Uterus (tissue), 4 donors: ENCODE results near the gene QSOX2. TPM values are rescaled to one million over a fixed set of nuclear protein-coding genes. Genes with fewer than 3 reads are reported as not detected.

Experiments
- DNase-seq, 2 donors: peaks; one replicate each; pipeline ENCODE4 v3.0.0-alpha.2; 2019 to 2020
- H3K27ac ChIP-seq, 2 donors: fragments of 200-600 bp; sonication (generic); 1 replicate in 1 of 2; 2 replicates in 1 of 2; pipeline ENCODE4 v1.5.1; 2016 to 2018
- H3K27me3 ChIP-seq, 2 donors: fragments of 200-600 bp; sonication (generic); one replicate each; pipeline ENCODE4 v1.5.1; 2018 to 2019; ENCODE audit warnings: control low read depth in 1 of 2
- H3K36me3 ChIP-seq, 2 donors: fragments of 200-600 bp; sonication (generic); one replicate each; pipeline ENCODE4 v1.5.1; 2019; ENCODE audit warnings: control low read depth in 1 of 2
- H3K4me1 ChIP-seq, 2 donors: fragments of 200-600 bp; sonication (generic); one replicate each; pipeline ENCODE4 v1.5.1; 2018 to 2019; ENCODE audit warnings: control low read depth in 1 of 2
- H3K4me3 ChIP-seq, 2 donors: fragments of 200-600 bp; sonication (generic); 1 replicate in 1 of 2; 2 replicates in 1 of 2; pipeline ENCODE4 v1.5.1; 2018 to 2019; ENCODE audit warnings: mild to moderate bottlenecking in 1 of 2
- H3K9me3 ChIP-seq, 2 donors: fragments of 200-600 bp; sonication (generic); one replicate each; pipeline ENCODE4 v1.5.1; 2019; ENCODE audit warnings: control low read depth in 1 of 2
- POLR2A ChIP-seq, 2 donors: fragments of 450-650 bp; IDR thresholded peaks; one replicate each; pipeline ENCODE4 v1.6.1; 2016; ENCODE audit warnings: antibody characterized with exemption in 2 of 2, mild to moderate bottlenecking in 1 of 2, moderate library complexity in 1 of 2
- intact Hi-C: fragments of 100-400 bp; cut with DNase I; formaldehyde crosslinking; loops from one replicate; pipeline ENCODE4 v1.15.1; 2023; ENCODE audit warnings: low total_unique reads
- total RNA-seq, 4 donors: library from RNA; depleted of rRNA in 3 of 4; stranded (reverse); fragments of >200 nt in 3 of 4; gene quantifications; one replicate each; pipeline versions ENCODE4 v1.1.0 to v1.2.4, GENCODE V29; 2014 to 2023
- TF ChIP-seq, protein P1 (sequence below), 4 experiments: fragments of 200-600 bp in 2 of 4; fragments of 450-650 bp in 2 of 4; sonication (generic) in 2 of 4; IDR thresholded peaks; one replicate each; pipeline ENCODE4 v1.5.1; 2016 to 2019; ENCODE audit warnings: antibody characterized with exemption in 4 of 4, mild to moderate bottlenecking in 2 of 4, moderate library complexity in 1 of 4
- donor health status: DM: yes; HTN: yes; CAD: no.

QSOX2 gene
- total RNA-seq, 4 donors from 2014 or later = 5.6 to 13.1 (median 9.2) TPM

DNA sequence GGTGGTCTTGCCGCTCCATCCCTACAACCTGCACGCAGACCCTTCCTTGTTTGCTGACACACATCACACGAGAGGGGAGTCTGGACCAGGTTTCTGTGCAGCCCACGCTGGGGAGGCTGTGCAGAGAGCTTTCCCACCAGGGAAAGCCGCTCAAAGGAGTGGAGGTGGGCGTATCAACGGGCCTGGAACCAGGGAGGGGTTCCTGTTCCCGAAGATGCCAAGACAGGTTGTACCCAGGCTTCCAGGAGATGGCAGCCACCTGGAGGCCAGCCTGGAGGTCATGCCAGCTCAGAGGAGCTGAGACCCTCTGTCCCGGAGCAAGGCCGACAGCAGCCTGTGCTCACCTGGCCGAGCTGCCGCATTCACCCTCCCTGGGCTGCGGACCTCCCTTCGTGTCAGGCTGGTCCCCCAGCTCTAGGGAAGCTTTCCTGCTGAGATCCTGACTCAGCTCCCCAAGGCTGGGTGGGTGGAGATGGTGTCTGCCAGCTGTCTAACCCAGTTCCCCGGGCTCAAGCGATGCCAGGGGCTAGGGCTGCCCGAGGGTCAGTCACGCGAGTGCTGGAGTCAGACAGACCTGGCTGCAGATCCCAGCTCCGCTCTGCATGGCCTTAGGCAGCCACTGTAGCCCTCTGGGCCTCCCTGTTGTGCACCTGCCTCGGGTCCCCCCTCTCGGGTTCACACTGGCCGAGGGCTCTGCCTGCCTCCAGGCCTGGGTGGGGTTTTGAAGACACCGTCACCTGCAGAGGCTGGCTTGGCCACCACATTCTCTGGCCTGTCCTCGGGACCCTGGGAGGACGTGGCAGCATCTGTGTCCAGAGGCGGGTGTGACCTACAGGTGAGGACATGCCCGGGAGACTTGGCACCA, 28.5 kb upstream of the QSOX2 start:
- no peaks in the 10 kb centered on the region for H3K27me3 ChIP-seq
- TF ChIP-seq POLR2A (IDR thresholded peaks at IDR 0.05) = no peak
- TF ChIP-seq, protein P1, sequence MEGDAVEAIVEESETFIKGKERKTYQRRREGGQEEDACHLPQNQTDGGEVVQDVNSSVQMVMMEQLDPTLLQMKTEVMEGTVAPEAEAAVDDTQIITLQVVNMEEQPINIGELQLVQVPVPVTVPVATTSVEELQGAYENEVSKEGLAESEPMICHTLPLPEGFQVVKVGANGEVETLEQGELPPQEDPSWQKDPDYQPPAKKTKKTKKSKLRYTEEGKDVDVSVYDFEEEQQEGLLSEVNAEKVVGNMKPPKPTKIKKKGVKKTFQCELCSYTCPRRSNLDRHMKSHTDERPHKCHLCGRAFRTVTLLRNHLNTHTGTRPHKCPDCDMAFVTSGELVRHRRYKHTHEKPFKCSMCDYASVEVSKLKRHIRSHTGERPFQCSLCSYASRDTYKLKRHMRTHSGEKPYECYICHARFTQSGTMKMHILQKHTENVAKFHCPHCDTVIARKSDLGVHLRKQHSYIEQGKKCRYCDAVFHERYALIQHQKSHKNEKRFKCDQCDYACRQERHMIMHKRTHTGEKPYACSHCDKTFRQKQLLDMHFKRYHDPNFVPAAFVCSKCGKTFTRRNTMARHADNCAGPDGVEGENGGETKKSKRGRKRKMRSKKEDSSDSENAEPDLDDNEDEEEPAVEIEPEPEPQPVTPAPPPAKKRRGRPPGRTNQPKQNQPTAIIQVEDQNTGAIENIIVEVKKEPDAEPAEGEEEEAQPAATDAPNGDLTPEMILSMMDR (IDR thresholded peaks at IDR 0.05) = no peak
- no peaks in the 10 kb centered on the region for H3K36me3 ChIP-seq
- no peak overlapping the region for H3K4me3 ChIP-seq
- intact Hi-C loops = no loop called here
- H3K9me3 ChIP-seq = no peaks in the 10 kb centered on the region
- no peak overlapping the region for H3K27ac ChIP-seq
- no peak for DNase-seq
- no peaks in the 10 kb centered on the region for H3K4me1 ChIP-seq

DNA sequence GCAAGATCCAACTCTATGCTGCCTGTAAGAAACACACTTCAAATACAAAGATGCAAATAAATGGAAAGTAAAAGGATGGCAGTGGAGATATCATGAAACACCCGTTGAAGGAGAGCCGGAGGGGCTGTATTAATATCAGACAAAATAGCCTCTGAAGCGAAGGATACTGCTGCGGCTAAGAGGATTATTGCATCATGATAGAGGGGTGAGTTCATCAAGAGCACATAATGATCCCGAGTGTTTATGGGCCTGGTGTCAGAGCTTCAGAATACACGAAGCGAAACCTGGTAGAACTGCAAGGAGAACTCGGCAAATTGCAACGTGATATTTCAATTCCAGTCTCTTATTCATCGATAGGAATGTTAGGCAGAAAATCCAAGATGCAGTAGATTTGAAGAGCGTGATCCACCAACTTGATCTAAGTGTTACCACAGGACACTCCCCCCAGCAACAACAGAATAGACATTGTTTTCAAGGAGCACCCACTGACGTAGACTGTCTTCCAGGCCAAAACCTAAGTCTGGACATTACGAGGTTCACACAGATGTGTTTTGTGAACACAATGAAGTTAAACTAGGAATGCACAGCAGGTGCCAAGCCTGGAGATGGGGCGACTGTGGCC, 27.7 kb upstream of the QSOX2 start:
- no peak overlapping the region for H3K27ac ChIP-seq
- no peaks in the 10 kb centered on the region for H3K36me3 ChIP-seq
- no peak overlapping the region for H3K4me3 ChIP-seq
- H3K9me3 ChIP-seq = no peaks in the 10 kb centered on the region
- H3K27me3 ChIP-seq = no peaks in the 10 kb centered on the region
- H3K4me1 ChIP-seq = no peaks in the 10 kb centered on the region
- intact Hi-C loops = no loop called here
- TF ChIP-seq, protein P1 (IDR thresholded peaks at IDR 0.05) = no peak
- TF ChIP-seq POLR2A (IDR thresholded peaks at IDR 0.05) = no peak
- DNase-seq = no peak

DNA sequence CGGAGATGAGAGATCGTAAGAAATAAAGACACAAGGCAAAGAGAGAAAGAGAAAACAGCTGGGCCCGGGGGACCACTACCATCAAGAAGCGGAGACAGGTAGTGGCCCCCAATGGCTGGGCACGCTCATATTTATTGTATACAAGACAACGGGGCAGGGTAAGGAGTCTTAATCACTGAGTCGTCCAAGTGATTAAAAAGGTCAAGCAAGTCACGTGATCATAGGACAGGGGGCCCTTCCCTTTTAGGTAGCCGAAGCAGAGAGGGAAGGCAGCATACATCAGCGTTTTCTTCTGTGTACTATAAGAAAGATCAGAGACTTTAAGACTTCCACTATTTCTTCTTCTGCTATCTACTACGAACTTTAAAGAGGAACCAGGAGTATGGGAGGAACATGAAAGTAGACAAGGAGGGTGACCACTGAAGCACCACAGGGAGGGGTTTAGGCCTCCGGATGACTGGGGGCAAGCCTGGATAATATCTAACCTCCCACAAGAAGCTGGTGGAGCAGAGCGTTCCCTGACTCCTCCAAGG, 24.6 kb upstream of the QSOX2 start:
- no peak for TF ChIP-seq POLR2A (IDR thresholded peaks at IDR 0.05)
- TF ChIP-seq, protein P1 (IDR thresholded peaks at IDR 0.05) = no peak

DNA sequence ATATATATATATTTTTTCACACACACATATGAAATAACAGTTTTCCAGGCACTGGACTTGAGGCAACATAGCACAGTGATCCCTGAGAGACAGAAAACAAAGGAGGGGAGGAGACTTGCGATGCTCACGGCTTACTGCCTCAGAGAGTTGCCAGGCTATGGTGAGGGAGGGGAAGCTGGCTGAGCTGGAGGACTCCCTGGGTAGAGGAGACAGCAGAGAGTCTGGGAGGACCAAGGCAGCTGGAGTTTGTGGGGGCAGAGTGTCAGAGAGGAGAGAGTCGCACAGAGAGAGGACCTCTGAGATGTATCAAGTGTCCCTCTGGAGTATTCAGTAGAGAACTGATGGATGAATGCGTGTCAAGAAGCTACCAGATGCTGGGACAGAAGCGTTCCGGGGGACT, 23.1 kb upstream of the QSOX2 start:
- DNase-seq = no peak
- no peaks in the 10 kb centered on the region for H3K9me3 ChIP-seq
- no peaks in the 10 kb centered on the region for H3K27me3 ChIP-seq
- TF ChIP-seq POLR2A (IDR thresholded peaks at IDR 0.05) = no peak
- TF ChIP-seq, protein P1 (IDR thresholded peaks at IDR 0.05) = no peak
- H3K27ac ChIP-seq = no peak overlapping the region
- no peaks in the 10 kb centered on the region for H3K36me3 ChIP-seq
- intact Hi-C loops = no loop called here
- no peaks in the 10 kb centered on the region for H3K4me1 ChIP-seq
- no peak overlapping the region for H3K4me3 ChIP-seq

More for the DNA sequence above, 24.6 kb upstream of the QSOX2 start:
- Histone ChIP-seq H3K27ac (no peak overlapping the region), H3K27me3 (no peaks in the 10 kb centered on the region), H3K36me3 (no peaks in the 10 kb centered on the region), H3K4me1 (no peaks in the 10 kb centered on the region), H3K4me3 (no peak overlapping the region), H3K9me3 (no peaks in the 10 kb centered on the region)
- DNase-seq = no peak
- intact Hi-C loops = no loop called here

DNA sequence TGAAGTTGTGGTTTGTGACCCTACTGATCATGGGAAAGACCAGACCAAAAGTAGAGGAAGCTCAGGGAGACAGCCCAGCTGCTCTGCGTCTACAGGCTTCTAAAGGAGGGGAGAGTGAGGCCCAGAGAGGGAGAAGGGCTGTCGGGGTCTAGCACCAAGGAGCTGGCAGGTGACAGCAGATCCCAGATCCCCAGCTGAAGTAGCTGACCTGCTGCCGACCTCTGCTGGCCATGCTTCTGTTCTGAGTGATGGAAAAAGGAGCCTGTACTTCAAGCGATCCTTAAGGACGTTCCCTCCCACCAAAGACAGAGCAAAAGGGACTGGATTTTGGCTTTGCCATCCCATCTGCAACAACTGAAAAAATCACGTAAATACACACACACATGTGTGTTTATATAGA, 22.7 kb upstream of the QSOX2 start:
- Histone ChIP-seq H3K9me3 (no peaks in the 10 kb centered on the region), H3K4me3 (no peak overlapping the region), H3K27ac (no peak overlapping the region), H3K4me1 (no peaks in the 10 kb centered on the region), H3K27me3 (no peaks in the 10 kb centered on the region), H3K36me3 (no peaks in the 10 kb centered on the region)
- no peak for TF ChIP-seq POLR2A (IDR thresholded peaks at IDR 0.05)
- TF ChIP-seq, protein P1 (IDR thresholded peaks at IDR 0.05) = no peak
- no peak for DNase-seq
- intact Hi-C loops = no loop called here
